Kasumi-1 (cell line): Measurements from ENCODE around the gene SSH2.
A peak's percentile ranks its signal among the peaks of the same experiment; 100 is the strongest.
"Not testable (repeated sequence)": the region's sequence is repeated elsewhere in the genome, so short reads cannot be mapped to it uniquely, and the experiment has no call there.

Experiments used
- DNase-seq, 2 experiments: peaks; one replicate each; lab custom pipeline; 2025; lab: John Stamatoyannopoulos, UW

Gene SSH2

GRCh38 chr17:29664743-29665480 is 265.1 kb downstream of the SSH2 start:
- DNase-seq = no peak

GRCh38 chr17:29663155-29663554 is 266.9 kb downstream of the SSH2 start:
- no peak for DNase-seq

- no peak for DNase-seq
Measured at GRCh38 chr17:29661213-29661612, 268.8 kb downstream of the SSH2 start.

GRCh38 chr17:29659155-29659554 is 270.9 kb downstream of the SSH2 start:
- DNase-seq = peak; percentile 7 to 15

- no peak for DNase-seq
Measured at GRCh38 chr17:29655323-29655722, 274.7 kb downstream of the SSH2 start.

- no peak for DNase-seq
Measured at GRCh38 chr17:29653995-29654714, 275.9 kb downstream of the SSH2 start.

- no peak for DNase-seq
Measured at GRCh38 chr17:29652976-29653375, 277.1 kb downstream of the SSH2 start.

- not testable (repeated sequence) for DNase-seq
Measured at GRCh38 chr17:29651913-29652312, 278.1 kb downstream of the SSH2 start.

GRCh38 chr17:29650396-29650795 is 279.6 kb downstream of the SSH2 start:
- peak in 1 of 2 experiments; percentile 16 for DNase-seq

- DNase-seq = no peak
Measured at GRCh38 chr17:29649359-29649758, 280.7 kb downstream of the SSH2 start.

- DNase-seq = no peak
Measured at GRCh38 chr17:29648005-29648404, 282.0 kb downstream of the SSH2 start.

- DNase-seq = no peak
Measured at GRCh38 chr17:29645515-29646051, 284.4 kb downstream of the SSH2 start.

GRCh38 chr17:29643817-29644160 is 286.2 kb downstream of the SSH2 start:
- DNase-seq = no peak

GRCh38 chr17:29642171-29642611 is 287.8 kb downstream of the SSH2 start:
- no peak for DNase-seq

GRCh38 chr17:29640981-29641642 is 288.9 kb downstream of the SSH2 start:
- DNase-seq = no peak

GRCh38 chr17:29640413-29640812 is 289.6 kb downstream of the SSH2 start:
- no peak for DNase-seq

GRCh38 chr17:29633886-29634285 is 296.1 kb downstream of the SSH2 start:
- DNase-seq = no peak

- DNase-seq = no peak
Measured at GRCh38 chr17:29630630-29631193, 299.3 kb downstream of the SSH2 start.

GRCh38 chr17:29629839-29630238 is 300.2 kb downstream of the SSH2 start:
- DNase-seq = no peak

GRCh38 chr17:29628644-29629043 is 301.4 kb downstream of the SSH2 start:
- DNase-seq = no peak

- no peak for DNase-seq
Measured at GRCh38 chr17:29627951-29628350, 302.1 kb downstream of the SSH2 start.

- DNase-seq = no peak
Measured at GRCh38 chr17:29625037-29625750, 304.8 kb downstream of the SSH2 start.
